Esophagus muscularis mucosa (tissue), 4 donors: ENCODE results near the gene UGT1A3.

Source experiments
- CTCF ChIP-seq, 3 experiments: fragments of 200-600 bp in 2 of 3; fragments of 450-650 bp in 1 of 3; sonication (generic) in 2 of 3; IDR thresholded peaks; one replicate each; pipeline ENCODE4 v1.5.1; 2017 to 2019; ENCODE audit warnings: antibody characterized with exemption in 3 of 3, mild to moderate bottlenecking in 2 of 3, moderate library complexity in 1 of 3
- EP300 ChIP-seq: sonication (generic); formaldehyde crosslinking; IDR thresholded peaks from one replicate; pipeline ENCODE4 v1.6.1; 2017; ENCODE audit warnings: antibody characterized with exemption
- POLR2A ChIP-seq: fragments of 450-650 bp; IDR thresholded peaks from one replicate; pipeline ENCODE4 v1.6.1; 2017; ENCODE audit warnings: antibody characterized with exemption, moderate library complexity, mild to moderate bottlenecking, low read depth
- POLR2AphosphoS5 ChIP-seq, 2 donors: sonication (generic); formaldehyde crosslinking; IDR thresholded peaks; one replicate each; pipeline ENCODE4 v1.6.1; 2017; ENCODE audit warnings: antibody characterized with exemption in 2 of 2

- no peak for TF ChIP-seq POLR2A
- TF ChIP-seq CTCF (IDR thresholded peaks at IDR 0.05), result no peak
- TF ChIP-seq POLR2AphosphoS5 (IDR thresholded peaks at IDR 0.05), result no peak
- TF ChIP-seq EP300, result no peak
These were observed 72.7 kb downstream of the UGT1A3 start for GRCh38 chr2:233801357-233802131.
